Measurements from ENCODE around the gene AWAT2.

AWAT2 gene

DNA sequence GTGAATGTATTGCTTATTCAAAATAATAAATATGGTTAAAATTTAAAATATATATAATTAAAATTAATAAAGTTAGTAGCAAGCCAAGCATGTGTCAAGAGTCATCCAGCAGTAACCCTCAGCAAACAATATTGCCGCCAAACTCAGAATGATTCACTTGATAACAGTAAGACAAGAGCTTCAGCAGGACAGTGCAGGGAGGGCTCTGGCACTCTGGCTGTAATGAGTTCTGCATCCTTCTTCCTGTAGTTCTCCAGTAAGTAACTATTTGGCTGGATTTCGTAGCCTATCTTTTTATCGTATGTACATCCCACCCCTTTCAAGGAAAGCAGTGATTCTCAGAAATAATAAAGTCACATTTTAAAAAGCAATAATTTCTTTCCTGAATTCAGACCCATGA lies 30.1 kb upstream of the AWAT2 start:
- Histone ChIP-seq H3K27ac (ENCODE audit: low read length) (no peak overlapping the region), H3K9ac (ENCODE audit: low read length) (no peak overlapping the region), H4K20me1 (ENCODE audit: insufficient read depth, low read length) (no peaks in the 10 kb centered on the region), H3K9me3 (ENCODE audit: insufficient read depth, low read length) (no peaks in the 10 kb centered on the region), H2AFZ (ENCODE audit: low read depth, low read length) (no peak overlapping the region), H3K4me2 (ENCODE audit: low read length) (no peak overlapping the region), H3K79me2 (ENCODE audit: low read length) (no peaks in the 10 kb centered on the region), H3K36me3 (replicated peaks; ENCODE audit: low read depth, low read length) (no peaks in the 10 kb centered on the region), H3K4me3 (ENCODE audit: low read length) (no peak overlapping the region), H3K27me3 (ENCODE audit: low read depth, low read length) (no peaks in the 10 kb centered on the region), H3K4me1 (ENCODE audit: low read length) (no peaks in the 10 kb centered on the region)
- TF ChIP-seq, protein P1, sequence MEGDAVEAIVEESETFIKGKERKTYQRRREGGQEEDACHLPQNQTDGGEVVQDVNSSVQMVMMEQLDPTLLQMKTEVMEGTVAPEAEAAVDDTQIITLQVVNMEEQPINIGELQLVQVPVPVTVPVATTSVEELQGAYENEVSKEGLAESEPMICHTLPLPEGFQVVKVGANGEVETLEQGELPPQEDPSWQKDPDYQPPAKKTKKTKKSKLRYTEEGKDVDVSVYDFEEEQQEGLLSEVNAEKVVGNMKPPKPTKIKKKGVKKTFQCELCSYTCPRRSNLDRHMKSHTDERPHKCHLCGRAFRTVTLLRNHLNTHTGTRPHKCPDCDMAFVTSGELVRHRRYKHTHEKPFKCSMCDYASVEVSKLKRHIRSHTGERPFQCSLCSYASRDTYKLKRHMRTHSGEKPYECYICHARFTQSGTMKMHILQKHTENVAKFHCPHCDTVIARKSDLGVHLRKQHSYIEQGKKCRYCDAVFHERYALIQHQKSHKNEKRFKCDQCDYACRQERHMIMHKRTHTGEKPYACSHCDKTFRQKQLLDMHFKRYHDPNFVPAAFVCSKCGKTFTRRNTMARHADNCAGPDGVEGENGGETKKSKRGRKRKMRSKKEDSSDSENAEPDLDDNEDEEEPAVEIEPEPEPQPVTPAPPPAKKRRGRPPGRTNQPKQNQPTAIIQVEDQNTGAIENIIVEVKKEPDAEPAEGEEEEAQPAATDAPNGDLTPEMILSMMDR (IDR thresholded peaks at IDR 0.05; ENCODE audit: low read depth, low read length): no peak
- TF ChIP-seq EZH2phosphoT487 (IDR thresholded peaks at IDR 0.05; ENCODE audit: low read depth): no peak

DNA sequence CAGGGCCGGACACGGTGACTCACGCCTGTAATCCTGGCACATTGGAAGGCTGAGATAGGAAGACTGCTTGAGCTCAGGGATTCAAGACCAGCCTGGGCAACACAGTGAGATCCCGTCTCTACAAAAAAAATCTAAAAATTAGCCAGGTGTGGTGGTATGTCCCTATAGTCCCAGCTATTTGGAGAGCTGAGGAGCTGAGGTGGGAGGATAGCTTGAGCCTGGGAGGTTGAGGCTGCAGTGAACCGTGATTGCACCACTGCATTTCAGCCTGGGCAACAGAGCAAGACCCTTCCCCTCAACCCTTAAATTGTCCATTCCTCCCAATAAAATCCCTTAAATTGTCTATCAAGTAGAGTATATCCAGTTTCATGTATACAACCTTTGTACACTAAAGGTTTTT lies 29.6 kb upstream of the AWAT2 start:
- Histone ChIP-seq H3K27ac (ENCODE audit: low read length) (no peak overlapping the region), H3K9me3 (ENCODE audit: insufficient read depth, low read length) (no peaks in the 10 kb centered on the region), H4K20me1 (ENCODE audit: insufficient read depth, low read length) (no peaks in the 10 kb centered on the region), H3K4me1 (ENCODE audit: low read length) (no peaks in the 10 kb centered on the region), H3K4me2 (ENCODE audit: low read length) (no peak overlapping the region), H3K79me2 (ENCODE audit: low read length) (no peaks in the 10 kb centered on the region), H3K9ac (ENCODE audit: low read length) (no peak overlapping the region), H3K27me3 (ENCODE audit: low read depth, low read length) (no peaks in the 10 kb centered on the region), H2AFZ (ENCODE audit: low read depth, low read length) (no peak overlapping the region), H3K36me3 (replicated peaks; ENCODE audit: low read depth, low read length) (no peaks in the 10 kb centered on the region), H3K4me3 (ENCODE audit: low read length) (no peak overlapping the region)
- TF ChIP-seq EZH2phosphoT487 (IDR thresholded peaks at IDR 0.05; ENCODE audit: low read depth): no peak
- TF ChIP-seq, protein P1 (IDR thresholded peaks at IDR 0.05; ENCODE audit: low read depth, low read length): no peak

DNA sequence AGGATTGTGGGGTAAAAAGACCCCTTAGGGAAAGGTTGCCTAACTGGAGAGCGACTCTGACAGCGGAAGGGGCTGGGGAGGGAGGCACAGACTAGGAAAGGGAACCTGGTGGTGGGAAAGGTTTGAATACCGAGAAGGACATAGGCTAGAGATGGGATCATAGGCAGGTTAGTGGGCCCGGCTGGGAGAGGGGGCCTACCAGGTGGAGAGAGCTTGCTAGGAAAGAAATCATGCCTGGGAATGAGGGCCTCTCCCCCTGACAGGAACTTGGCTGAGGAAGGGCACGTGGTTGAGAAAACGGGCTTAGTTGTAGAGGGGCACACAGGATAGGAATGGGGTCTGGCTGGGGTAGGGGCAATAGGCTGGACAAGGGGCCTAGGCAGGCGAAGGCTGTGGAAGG lies 16.9 kb upstream of the AWAT2 start:
- H3K79me2 ChIP-seq (ENCODE audit: low read length): no peaks in the 10 kb centered on the region
- no peak overlapping the region for H3K27ac ChIP-seq (ENCODE audit: low read length)
- H3K4me2 ChIP-seq (ENCODE audit: low read length): no peak overlapping the region
- no peaks in the 10 kb centered on the region for H3K27me3 ChIP-seq (ENCODE audit: low read depth, low read length)
- no peaks in the 10 kb centered on the region for H3K36me3 ChIP-seq (replicated peaks; ENCODE audit: low read depth, low read length)
- TF ChIP-seq EZH2phosphoT487 (IDR thresholded peaks at IDR 0.05; ENCODE audit: low read depth): no peak
- TF ChIP-seq, protein P1 (IDR thresholded peaks at IDR 0.05; ENCODE audit: low read depth, low read length): no peak
- no peaks in the 10 kb centered on the region for H3K4me1 ChIP-seq (ENCODE audit: low read length)
- H3K9ac ChIP-seq (ENCODE audit: low read length): no peak overlapping the region
- no peak overlapping the region for H3K4me3 ChIP-seq (ENCODE audit: low read length)
- no peak overlapping the region for H2AFZ ChIP-seq (ENCODE audit: low read depth, low read length)
- no peaks in the 10 kb centered on the region for H4K20me1 ChIP-seq (ENCODE audit: insufficient read depth, low read length)
- no peaks in the 10 kb centered on the region for H3K9me3 ChIP-seq (ENCODE audit: insufficient read depth, low read length)

DNA sequence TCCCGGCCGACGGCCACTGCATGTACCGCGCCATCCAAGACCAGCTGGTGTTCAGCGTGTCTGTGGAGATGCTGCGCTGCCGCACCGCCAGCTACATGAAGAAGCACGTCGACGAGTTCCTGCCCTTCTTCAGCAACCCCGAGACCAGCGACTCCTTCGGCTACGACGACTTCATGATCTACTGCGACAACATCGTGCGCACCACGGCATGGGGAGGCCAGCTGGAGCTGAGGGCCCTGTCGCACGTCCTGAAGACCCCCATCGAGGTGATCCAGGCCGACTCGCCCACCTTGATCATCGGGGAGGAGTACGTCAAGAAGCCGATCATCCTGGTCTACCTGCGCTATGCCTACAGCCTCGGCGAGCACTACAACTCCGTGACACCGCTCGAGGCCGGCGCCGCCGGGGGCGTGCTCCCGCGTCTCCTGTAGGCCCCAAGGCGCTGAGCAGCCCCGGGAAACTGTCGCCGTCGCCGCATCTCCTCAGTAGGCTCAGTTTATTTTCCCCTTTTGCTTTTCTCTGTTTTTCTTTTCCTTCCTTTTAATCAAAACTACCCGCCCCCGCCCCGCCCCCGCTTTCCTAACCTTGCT lies 13.3 kb upstream of the AWAT2 start:
- H3K4me3 ChIP-seq (ENCODE audit: low read length): no peak overlapping the region
- no peak overlapping the region for H3K9ac ChIP-seq (ENCODE audit: low read length)
- no peak overlapping the region for H3K4me2 ChIP-seq (ENCODE audit: low read length)
- H3K27me3 ChIP-seq (ENCODE audit: low read depth, low read length): no peaks in the 10 kb centered on the region
- H3K79me2 ChIP-seq (ENCODE audit: low read length): no peaks in the 10 kb centered on the region
- no peaks in the 10 kb centered on the region for H4K20me1 ChIP-seq (ENCODE audit: insufficient read depth, low read length)
- no peak overlapping the region for H3K27ac ChIP-seq (ENCODE audit: low read length)
- TF ChIP-seq, protein P1 (IDR thresholded peaks at IDR 0.05; ENCODE audit: low read depth, low read length): no peak
- TF ChIP-seq EZH2phosphoT487 (IDR thresholded peaks at IDR 0.05; ENCODE audit: low read depth): no peak
- no peaks in the 10 kb centered on the region for H3K9me3 ChIP-seq (ENCODE audit: insufficient read depth, low read length)
- H2AFZ ChIP-seq (ENCODE audit: low read depth, low read length): no peak overlapping the region
- H3K4me1 ChIP-seq (ENCODE audit: low read length): no peaks in the 10 kb centered on the region
- no peaks in the 10 kb centered on the region for H3K36me3 ChIP-seq (replicated peaks; ENCODE audit: low read depth, low read length)

All from OCI-LY3 (cell line).